PC-9 (cell line): ENCODE data around the gene ACTL9. TPM values are rescaled to one million over a fixed set of nuclear protein-coding genes. Genes with fewer than 3 reads are reported as not detected.

Source experiments
- BruUV-seq: library from RNA; stranded (reverse); fragments of 400-500 nt; replicated peaks from 2 replicates; lab custom pipeline; 2021; lab: Mats Ljungman, UMichigan
- CTCF ChIA-PET: fragments of 300-600 bp; sonication (Branson Sonifier 250); formaldehyde crosslinking; loops from one replicate; lab custom pipeline; 2022; ENCODE audit warnings: antibody characterized with exemption; lab: Charles Lee
- POLR2A ChIA-PET: fragments of 300-600 bp; sonication (Branson Sonifier 250); formaldehyde crosslinking; loops from one replicate; lab custom pipeline; 2022; ENCODE audit warnings: antibody characterized with exemption; ENCODE audit not compliant: unreplicated experiment; lab: Charles Lee
- DNase-seq, 2 experiments: peaks; one replicate each; pipeline versions ENCODE4 v3.0.0 to v3.0.0-alpha.2; 2015 to 2022; ENCODE audit warnings: mixed read lengths in 1 of 2
- H2AFZ ChIP-seq: fragments of 200-600 bp; sonication (generic); 2 replicates; pipeline ENCODE4 v1.8.1; 2017; ENCODE audit warnings: antibody characterized with exemption
- H3F3A ChIP-seq: fragments of 200-600 bp; sonication (generic); 2 replicates; pipeline ENCODE4 v1.8.1; 2017; ENCODE audit warnings: antibody characterized with exemption, mild to moderate bottlenecking, low read depth; ENCODE audit not compliant: insufficient read depth
- H3K27ac ChIP-seq: fragments of 200-600 bp; sonication (generic); 2 replicates; pipeline ENCODE4 v1.6.1; 2016; ENCODE audit warnings: mixed run types
- H3K27me3 ChIP-seq: fragments of 200-600 bp; sonication (generic); 2 replicates; pipeline ENCODE4 v1.6.1; 2016; ENCODE audit warnings: low read depth, mixed run types; ENCODE audit not compliant: insufficient read depth
- H3K36me3 ChIP-seq: fragments of 200-600 bp; sonication (generic); 2 replicates; pipeline ENCODE4 v1.6.1; 2016; ENCODE audit warnings: low read depth, mixed run types
- H3K4me1 ChIP-seq: fragments of 200-600 bp; sonication (generic); replicated peaks from 2 replicates; pipeline ENCODE4 v1.6.1; 2016; ENCODE audit warnings: mixed run types; ENCODE audit not compliant: insufficient read depth
- H3K4me2 ChIP-seq: fragments of 200-600 bp; sonication (generic); 2 replicates; pipeline ENCODE4 v1.6.1; 2017; ENCODE audit warnings: mixed run types
- H3K4me3 ChIP-seq: fragments of 200-600 bp; sonication (generic); 2 replicates; pipeline ENCODE4 v1.6.1; 2016; ENCODE audit warnings: mixed run types
- H3K79me2 ChIP-seq: fragments of 200-600 bp; sonication (generic); 2 replicates; pipeline ENCODE4 v1.6.1; 2017; ENCODE audit warnings: low read depth, mixed run types
- H3K9me2 ChIP-seq: fragments of 200-600 bp; sonication (generic); 2 replicates; pipeline ENCODE4 v1.8.1; 2017; ENCODE audit warnings: mild to moderate bottlenecking; ENCODE audit not compliant: insufficient read depth
- H3K9me3 ChIP-seq: fragments of 200-600 bp; sonication (generic); 2 replicates; pipeline ENCODE4 v1.8.1; 2016; ENCODE audit warnings: low read depth; ENCODE audit not compliant: insufficient read depth
- H4K20me1 ChIP-seq: fragments of 200-600 bp; sonication (generic); 2 replicates; pipeline ENCODE4 v1.8.1; 2017; ENCODE audit not compliant: insufficient read depth
- EZH2 ChIP-seq: fragments of 200-600 bp; sonication (generic); IDR thresholded peaks from 2 replicates; pipeline ENCODE4 v1.8.0; 2017; ENCODE audit warnings: antibody characterized with exemption, low read depth
- intact Hi-C: fragments of 100-400 bp; cut with micrococcal nuclease; formaldehyde crosslinking; loops from one replicate; pipeline ENCODE4 v1.10.0; 2022; ENCODE audit not compliant: unreplicated experiment
- total RNA-seq: library from RNA; stranded (reverse); gene quantifications from 2 replicates; pipeline ENCODE4 v1.2.3, GENCODE V29; 2021
- TF ChIP-seq, protein P1 (sequence below): fragments of 200-600 bp; sonication (generic); conservative IDR thresholded peaks from 2 replicates; pipeline ENCODE4 v1.6.1; 2017; ENCODE audit warnings: mixed run types, antibody characterized with exemption, mild to moderate bottlenecking, moderate library complexity

ACTL9 gene
- total RNA-seq, 1 experiment from 2014 or later: not detected

DNA sequence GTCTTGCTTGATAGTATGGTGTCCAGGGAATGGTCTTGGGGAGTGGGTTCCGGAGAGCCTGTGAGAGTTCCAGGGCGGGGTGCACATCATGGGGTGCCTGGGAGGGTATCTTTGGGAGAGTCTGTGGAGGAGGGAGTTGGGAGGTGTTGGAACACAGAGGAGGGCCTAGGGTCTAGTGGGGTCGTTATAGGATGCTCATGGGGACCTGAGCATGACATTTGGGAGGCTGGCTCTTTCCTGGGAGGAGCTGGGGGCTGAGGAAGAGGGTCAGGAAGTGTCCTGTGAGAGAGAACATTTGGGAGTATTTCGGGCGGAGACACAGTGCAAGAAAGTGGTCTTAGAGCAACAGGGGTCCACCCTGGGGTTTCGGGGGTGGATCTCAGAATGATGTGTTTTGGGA, 2.7 kb downstream of the ACTL9 start:
- ChIA-PET CTCF (no interaction called here), POLR2A (no interaction called here)
- H3K4me2 ChIP-seq: no peak overlapping the region
- intact Hi-C loops: no loop called here
- no peak overlapping the region for H3K27ac ChIP-seq
- no peaks in the 10 kb centered on the region for H3K9me2 ChIP-seq
- DNase-seq: no peak
- no peaks in the 10 kb centered on the region for H3K36me3 ChIP-seq
- no peak overlapping the region for H3K4me3 ChIP-seq
- H3K9me3 ChIP-seq: no peaks in the 10 kb centered on the region
- H3K27me3 ChIP-seq: peaks cover 28% of the 10 kb centered on the region; the same call in 1 of the 2 replicates
- no TSS peak for BruUV-seq
- TF ChIP-seq, protein P1, sequence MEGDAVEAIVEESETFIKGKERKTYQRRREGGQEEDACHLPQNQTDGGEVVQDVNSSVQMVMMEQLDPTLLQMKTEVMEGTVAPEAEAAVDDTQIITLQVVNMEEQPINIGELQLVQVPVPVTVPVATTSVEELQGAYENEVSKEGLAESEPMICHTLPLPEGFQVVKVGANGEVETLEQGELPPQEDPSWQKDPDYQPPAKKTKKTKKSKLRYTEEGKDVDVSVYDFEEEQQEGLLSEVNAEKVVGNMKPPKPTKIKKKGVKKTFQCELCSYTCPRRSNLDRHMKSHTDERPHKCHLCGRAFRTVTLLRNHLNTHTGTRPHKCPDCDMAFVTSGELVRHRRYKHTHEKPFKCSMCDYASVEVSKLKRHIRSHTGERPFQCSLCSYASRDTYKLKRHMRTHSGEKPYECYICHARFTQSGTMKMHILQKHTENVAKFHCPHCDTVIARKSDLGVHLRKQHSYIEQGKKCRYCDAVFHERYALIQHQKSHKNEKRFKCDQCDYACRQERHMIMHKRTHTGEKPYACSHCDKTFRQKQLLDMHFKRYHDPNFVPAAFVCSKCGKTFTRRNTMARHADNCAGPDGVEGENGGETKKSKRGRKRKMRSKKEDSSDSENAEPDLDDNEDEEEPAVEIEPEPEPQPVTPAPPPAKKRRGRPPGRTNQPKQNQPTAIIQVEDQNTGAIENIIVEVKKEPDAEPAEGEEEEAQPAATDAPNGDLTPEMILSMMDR: no peak
- TF ChIP-seq EZH2: no peak
- no peaks in the 10 kb centered on the region for H3K79me2 ChIP-seq
- H3F3A ChIP-seq: no peaks in the 10 kb centered on the region
- no peaks in the 10 kb centered on the region for H4K20me1 ChIP-seq
- no peak overlapping the region for H2AFZ ChIP-seq
- H3K4me1 ChIP-seq: no peaks in the 10 kb centered on the region

DNA sequence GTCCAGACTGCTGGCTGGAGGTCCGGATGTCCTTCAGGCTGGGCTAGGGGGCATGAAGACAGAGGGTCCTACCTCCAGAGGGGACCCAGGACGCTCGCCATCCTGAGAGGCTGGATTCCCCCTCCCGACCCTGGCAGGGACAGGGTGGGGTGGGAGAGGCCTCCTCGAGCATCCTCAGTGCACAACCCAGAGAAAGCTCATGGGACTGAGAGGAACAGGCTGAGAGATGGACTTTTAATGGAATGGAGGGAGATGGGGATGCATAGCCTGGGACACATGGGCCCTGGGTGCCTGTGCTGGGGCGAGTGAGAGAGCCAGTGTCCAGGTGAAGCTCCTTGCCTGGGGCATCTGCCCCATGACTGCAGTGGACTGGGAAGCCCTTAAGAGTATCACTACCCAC, 3.1 kb downstream of the ACTL9 start:
- Histone ChIP-seq H3K4me2 (no peak overlapping the region), H4K20me1 (no peaks in the 10 kb centered on the region), H3K4me3 (no peak overlapping the region), H3K9me3 (no peaks in the 10 kb centered on the region), H3F3A (no peaks in the 10 kb centered on the region), H3K27ac (no peak overlapping the region), H3K4me1 (no peaks in the 10 kb centered on the region), H3K27me3 (peaks cover 32% of the 10 kb centered on the region; the same call in 1 of the 2 replicates), H3K9me2 (no peaks in the 10 kb centered on the region), H2AFZ (no peak overlapping the region), H3K36me3 (no peaks in the 10 kb centered on the region), H3K79me2 (no peaks in the 10 kb centered on the region)
- TF ChIP-seq, protein P1: no peak
- TF ChIP-seq EZH2: no peak
- BruUV-seq: no TSS peak
- DNase-seq: no peak
- intact Hi-C loops: no loop called here
- ChIA-PET POLR2A (no interaction called here), CTCF (no interaction called here)

DNA sequence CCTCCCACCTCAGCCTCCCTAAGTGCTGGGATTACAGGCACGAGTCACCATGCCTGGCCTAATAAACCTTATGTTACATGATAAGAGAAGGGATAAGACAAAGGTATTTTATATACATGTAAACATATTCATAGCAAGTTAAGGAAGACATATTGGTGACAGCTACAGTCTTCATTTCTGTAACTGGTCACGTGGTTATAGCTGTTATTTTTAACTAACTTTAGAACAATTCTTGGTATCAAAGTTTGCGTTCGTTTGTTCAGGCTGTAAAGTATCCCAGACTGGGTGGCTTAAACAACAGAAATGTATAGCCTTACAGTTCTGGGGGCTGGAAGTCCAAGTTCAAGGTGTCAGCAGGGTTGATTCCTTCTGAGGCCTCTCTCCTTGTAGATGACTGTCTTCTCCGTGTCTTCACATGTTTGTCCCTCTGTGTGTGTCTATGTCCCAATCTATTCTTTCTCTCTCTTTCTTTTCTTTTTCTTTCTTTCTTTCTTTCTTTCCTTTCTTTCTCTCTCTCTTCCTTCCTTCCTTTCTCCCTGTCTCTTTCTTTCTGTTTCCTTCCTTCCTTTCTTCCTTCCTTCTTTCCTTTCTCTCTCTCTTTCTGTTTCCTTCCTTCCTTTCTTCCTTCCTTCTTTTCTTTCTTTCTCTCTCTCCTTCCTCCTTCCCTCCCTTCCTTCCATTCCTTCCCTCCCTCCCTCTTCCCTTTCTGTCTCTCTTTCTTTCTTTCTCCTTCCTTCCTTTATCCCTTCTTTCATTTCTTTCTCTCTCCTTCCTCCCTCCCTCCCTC, 7.6 kb downstream of the ACTL9 start:
- no TSS peak for BruUV-seq
- POLR2A ChIA-PET: no interaction called here
- H3K4me2 ChIP-seq: no peak overlapping the region
- no peak overlapping the region for H2AFZ ChIP-seq
- DNase-seq: no peak
- no peak for TF ChIP-seq EZH2
- TF ChIP-seq, protein P1: no peak
- no peak overlapping the region for H3K27ac ChIP-seq
- H3K79me2 ChIP-seq: no peaks in the 10 kb centered on the region
- no peaks in the 10 kb centered on the region for H3F3A ChIP-seq
- no peaks in the 10 kb centered on the region for H3K4me1 ChIP-seq
- no peaks in the 10 kb centered on the region for H3K36me3 ChIP-seq
- H3K9me3 ChIP-seq: no peaks in the 10 kb centered on the region
- intact Hi-C loops: loop anchor here (5.0 kb wide), 1 partner anchor 109 kb away; no protein-coding TSS in a partner anchor
- H4K20me1 ChIP-seq: no peaks in the 10 kb centered on the region
- no peaks in the 10 kb centered on the region for H3K9me2 ChIP-seq
- no peak overlapping the region for H3K4me3 ChIP-seq
- peaks cover 58% of the 10 kb centered on the region; the same call in 1 of the 2 replicates for H3K27me3 ChIP-seq
- CTCF ChIA-PET: interaction anchor here (0.9 kb wide), 1 partner anchor 100 kb away, joined by 3 read pairs; no protein-coding TSS in a partner anchor
